H1 (cell line): ENCODE results near the gene GCFC2. TPM values are rescaled to one million over a fixed set of nuclear protein-coding genes. Genes with fewer than 3 reads are reported as not detected.

Experiments used
- SIN3A ChIP-seq, 2 experiments: IDR thresholded peaks in 1 of 2; conservative IDR thresholded peaks in 1 of 2; 2 replicates each; pipeline ENCODE4 v1.6.1; 2011 to 2012; ENCODE audit warnings: low read length in 2 of 2, improper control_type of control experiment in 1 of 2, low read depth in 1 of 2, mild to moderate bottlenecking in 1 of 2
- polyA plus RNA-seq, 7 experiments: library from polyadenylated mRNA; depleted of rRNA in 3 of 7; stranded (reverse) in 5 of 7; unstranded in 2 of 7; fragments of >200 nt in 5 of 7; fragments of 200-250 nt in 2 of 7; gene quantifications; 1 replicate in 5 of 7; 2 replicates in 1 of 7; 4 replicates in 1 of 7; pipeline versions ENCODE4 v1.2.1 to v1.2.3, GENCODE V29; 2011 to 2013; ENCODE audit warnings: missing spikeins in 2 of 7, mixed read lengths in 2 of 7
- total RNA-seq: library from RNA; stranded (reverse); fragmentation: NEBNext Ultra II Directional; extraction: Animal tissue kit (Norgen Biotek cat#: 25700); gene quantifications from 2 replicates; pipeline ENCODE4 v1.2.1, GENCODE V29; 2021

GCFC2 gene
- total and polyA plus RNA-seq, 2 of the 8 experiments (the other 6 are each of a cell fraction or from before 2014, with no cell fraction given), result 5.6 to 19.1 TPM

GRCh38 chr2:75710577-75711253 lies at the start of gene GCFC2 (continued):
- 0 out of 4 replicates have a peak, but pooled peaks of 1 of the 2 experiments have one; percentile 18 for TF ChIP-seq SIN3A (conservative IDR thresholded peaks at IDR 0.05 in 1 of 2, IDR thresholded peaks at IDR 0.05 in 1 of 2; ENCODE audit: low read depth in 1 of 2, low read length in 2 of 2)
